Measurements from ENCODE around the gene PHKB.

The PHKB gene

GRCh38 chr16:47734987-47735594 lies 274.0 kb downstream of the PHKB start:
- no peak for DNase-seq

GRCh38 chr16:47750371-47750770 lies 289.2 kb downstream of the PHKB start:
- no peak for DNase-seq
